Heart left ventricle (tissue), 16 donors: ENCODE measurements around the gene CHCHD3. TPM values are rescaled to one million over a fixed set of nuclear protein-coding genes. Genes with fewer than 3 reads are reported as not detected.

ENCODE experiments used
- ATAC-seq, 4 donors: fragments of 200-7000 bp; cut with Tn5 transposase; one replicate each; pipeline ENCODE4 v1.9.1; 2020 to 2022; ENCODE audit warnings: moderate library complexity in 4 of 4, mild to moderate bottlenecking in 3 of 4, moderate number of reproducible peaks in 1 of 4
- DNase-seq, 5 donors: peaks; one replicate each; pipeline ENCODE4 v3.0.0-alpha.2; 2020
- H3K27ac ChIP-seq, 12 donors: fragments of 200-600 bp; sonication (generic) in 4 of 12; one replicate each; pipeline versions ENCODE4 v1.5.0 to v1.8.0; 2016 to 2022; ENCODE audit warnings: mild to moderate bottlenecking in 2 of 12
- H3K27me3 ChIP-seq, 9 donors: fragments of 200-600 bp; sonication (generic) in 2 of 9; one replicate each; pipeline versions ENCODE4 v1.5.1 to v1.8.0; 2016 to 2022; ENCODE audit warnings: mild to moderate bottlenecking in 3 of 9
- H3K36me3 ChIP-seq, 9 donors: fragments of 200-600 bp; sonication (generic) in 2 of 9; one replicate each; pipeline versions ENCODE4 v1.5.0 to v1.8.0; 2018 to 2022; ENCODE audit warnings: mild to moderate bottlenecking in 2 of 9
- H3K4me1 ChIP-seq, 12 donors: fragments of 200-600 bp; sonication (generic) in 4 of 12; one replicate each; pipeline versions ENCODE4 v1.5.0 to v1.8.0; 2016 to 2022; ENCODE audit warnings: mild to moderate bottlenecking in 3 of 12
- H3K4me3 ChIP-seq, 12 donors: fragments of 200-600 bp; sonication (generic) in 4 of 12; one replicate each; pipeline versions ENCODE4 v1.5.0 to v1.8.0; 2017 to 2022; ENCODE audit warnings: mild to moderate bottlenecking in 9 of 12, moderate library complexity in 4 of 12
- H3K9me3 ChIP-seq, 12 donors: fragments of 200-600 bp; sonication (generic) in 4 of 12; one replicate each; pipeline versions ENCODE4 v1.5.0 to v1.8.0; 2016 to 2022; ENCODE audit warnings: mild to moderate bottlenecking in 1 of 12
- POLR2A ChIP-seq, 2 donors: fragments of 450-650 bp; IDR thresholded peaks; one replicate each; pipeline ENCODE4 v1.6.1; 2017; ENCODE audit warnings: antibody characterized with exemption in 2 of 2, mild to moderate bottlenecking in 2 of 2, moderate library complexity in 2 of 2
- WGBS, 4 donors: extraction: QIAGEN DNeasy Blood & Tissue Kit in 2 of 4; methylation state at CpG; one replicate each; pipeline versions ENCODE4 v1.1.5 to v1.1.7; 2013 to 2018; 5-methylcytosine and 5-hydroxymethylcytosine counted together
- intact Hi-C, 10 donors: fragments of 100-400 bp; cut with DNase I; formaldehyde crosslinking; loops; one replicate each; pipeline versions ENCODE4 v1.11.1 to v1.14.2; 2022
- polyA plus RNA-seq, 2 donors: library from polyadenylated mRNA; stranded (reverse); fragments of 200-250 nt; gene quantifications; one replicate each; pipeline ENCODE4 v1.2.3, GENCODE V29; 2013
- total RNA-seq, 9 donors: library from RNA; depleted of rRNA in 2 of 9; stranded (reverse); fragments of >200 nt in 2 of 9; fragmentation: NEBNext Ultra II Directional in 3 of 9; extraction: Animal tissue kit (Norgen Biotek cat#: 25700) in 3 of 9; gene quantifications; one replicate each; pipeline versions ENCODE4 v1.1.0 to v1.2.4, GENCODE V29; 2016 to 2023
- TF ChIP-seq, protein P1 (sequence below), 12 donors: fragments of 200-600 bp; sonication (generic) in 4 of 12; IDR thresholded peaks; one replicate each; pipeline versions ENCODE4 v1.5.0 to v1.8.0; 2018 to 2022; ENCODE audit warnings: antibody characterized with exemption in 12 of 12, mild to moderate bottlenecking in 5 of 12
- donor health status: ischemic (EF 13 %, LVEDD 7.1; RV severe dilation, severe dysfunction).
- donor health status: healthy with polysubstance abuse.
- donor health status: DM: no; HTN: yes; CAD: no.
- donor health status: DM: no; HTN: no; CAD: no.
- donor health status: ischemic (EF 25% LVEDD 6.9; RV normal size, moderate dysfunction).
- donor health status: ischemic (EF 25% LVEDD 5.7; RV mildly dilated, moderate dysfunction).
- donor health status: healthy.
- donor health status: DM: yes; HTN: yes; CAD: no.
- donor health status: ischemic (EF 35%, LVEDD 5.7; RV mildly dilated, moderate dysfunction).
- donor health status: nonischemic (EF 11% LVEDD 7.7; RV severe dilation, severe dysfunction).
- donor health status: DM: yes; HTN: yes; CAD: no.
- donor health status: PGD.
- donor health status: ischemic (EF 29% LVEDD 5.4; RV normal size, mild dysfunction).
- donor health status: nonischemic (EF 23%, LVEDD 6.1; RV moderate dilation, normal function).

The CHCHD3 gene
- total and polyA plus RNA-seq, 11 donors, result 92.9 to 197 (median 176) TPM

- 92 to 98% (median 95%) methylated on average over 5 of the region's 5 CpGs for WGBS, 4 donors
- no peak for ATAC-seq
These were observed 212.6 kb downstream of the CHCHD3 start for GRCh38 chr7:132869166-132869861.

DNA sequence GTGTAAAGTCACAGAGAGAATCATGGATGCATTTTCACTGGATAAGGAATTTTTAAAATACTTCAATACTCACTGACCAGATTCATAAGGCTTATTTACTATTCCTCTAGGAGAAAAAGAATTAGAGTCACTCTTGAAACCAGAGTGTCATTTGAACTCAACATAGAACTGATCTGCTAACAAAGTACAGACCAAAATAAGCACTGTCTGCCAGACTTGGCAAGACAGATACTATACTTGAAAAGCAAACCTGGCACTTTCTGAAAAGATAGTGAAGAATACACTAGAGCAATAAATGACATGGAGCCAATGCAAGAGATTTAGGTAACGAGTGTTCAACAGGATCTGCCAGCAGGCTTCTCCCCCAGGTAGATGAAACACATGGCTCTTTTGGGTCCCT, 215.3 kb downstream of the CHCHD3 start:
- ATAC-seq, result peak; percentile 63 to 72 (median 68)
- H3K4me1 ChIP-seq, result peaks cover 7 to 34% (median 18%) of the 10 kb centered on the region in 12 donors
- TF ChIP-seq, protein P1, sequence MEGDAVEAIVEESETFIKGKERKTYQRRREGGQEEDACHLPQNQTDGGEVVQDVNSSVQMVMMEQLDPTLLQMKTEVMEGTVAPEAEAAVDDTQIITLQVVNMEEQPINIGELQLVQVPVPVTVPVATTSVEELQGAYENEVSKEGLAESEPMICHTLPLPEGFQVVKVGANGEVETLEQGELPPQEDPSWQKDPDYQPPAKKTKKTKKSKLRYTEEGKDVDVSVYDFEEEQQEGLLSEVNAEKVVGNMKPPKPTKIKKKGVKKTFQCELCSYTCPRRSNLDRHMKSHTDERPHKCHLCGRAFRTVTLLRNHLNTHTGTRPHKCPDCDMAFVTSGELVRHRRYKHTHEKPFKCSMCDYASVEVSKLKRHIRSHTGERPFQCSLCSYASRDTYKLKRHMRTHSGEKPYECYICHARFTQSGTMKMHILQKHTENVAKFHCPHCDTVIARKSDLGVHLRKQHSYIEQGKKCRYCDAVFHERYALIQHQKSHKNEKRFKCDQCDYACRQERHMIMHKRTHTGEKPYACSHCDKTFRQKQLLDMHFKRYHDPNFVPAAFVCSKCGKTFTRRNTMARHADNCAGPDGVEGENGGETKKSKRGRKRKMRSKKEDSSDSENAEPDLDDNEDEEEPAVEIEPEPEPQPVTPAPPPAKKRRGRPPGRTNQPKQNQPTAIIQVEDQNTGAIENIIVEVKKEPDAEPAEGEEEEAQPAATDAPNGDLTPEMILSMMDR (IDR thresholded peaks at IDR 0.05), result no peak
- TF ChIP-seq POLR2A (IDR thresholded peaks at IDR 0.05), result no peak
- H3K27ac ChIP-seq, result peak overlapping the region in 7 of 12 donors; percentile 16 to 70 (median 50)
- no peak for DNase-seq
- H3K27me3 ChIP-seq, result no peaks in the 10 kb centered on the region
- no peak overlapping the region for H3K4me3 ChIP-seq
- H3K36me3 ChIP-seq, result no peaks in the 10 kb centered on the region
- intact Hi-C loops, result no loop called here
- peaks cover 0 to 9% (median 0%) of the 10 kb centered on the region in 12 donors for H3K9me3 ChIP-seq
- 45 to 71% (median 59%) methylated on average over 1 of the region's 1 CpG for WGBS, 4 donors

More at GRCh38 chr7:132869166-132869861, 212.6 kb downstream of the CHCHD3 start:
- Histone ChIP-seq H3K4me1 (peaks cover 7 to 28% (median 18%) of the 10 kb centered on the region in 12 donors), H3K9me3 (no peaks in the 10 kb centered on the region), H3K36me3 (no peaks in the 10 kb centered on the region), H3K27ac (no peak overlapping the region), H3K4me3 (no peak overlapping the region), H3K27me3 (no peaks in the 10 kb centered on the region)
- TF ChIP-seq POLR2A (IDR thresholded peaks at IDR 0.05), result no peak
- TF ChIP-seq, protein P1 (IDR thresholded peaks at IDR 0.05), result no peak
- intact Hi-C loops, result no loop called here
- DNase-seq, result no peak

GRCh38 chr7:132866144-132866531, 215.8 kb downstream of the CHCHD3 start:
- Histone ChIP-seq H3K27ac (peak overlapping the region in 9 of 12 donors; percentile 19 to 71 (median 53)), H3K36me3 (no peaks in the 10 kb centered on the region), H3K9me3 (peaks cover 0 to 9% (median 0%) of the 10 kb centered on the region in 12 donors), H3K27me3 (no peaks in the 10 kb centered on the region), H3K4me1 (peaks cover 7 to 34% (median 18%) of the 10 kb centered on the region in 12 donors), H3K4me3 (no peak overlapping the region)
- WGBS, 4 donors, result 42 to 54% (median 48%) methylated on average over 2 of the region's 2 CpGs
- peak; percentile 56 to 71 (median 60) for ATAC-seq
- no peak for DNase-seq
- intact Hi-C loops, result no loop called here
- TF ChIP-seq, protein P1 (IDR thresholded peaks at IDR 0.05), result no peak
- no peak for TF ChIP-seq POLR2A (IDR thresholded peaks at IDR 0.05)

DNA sequence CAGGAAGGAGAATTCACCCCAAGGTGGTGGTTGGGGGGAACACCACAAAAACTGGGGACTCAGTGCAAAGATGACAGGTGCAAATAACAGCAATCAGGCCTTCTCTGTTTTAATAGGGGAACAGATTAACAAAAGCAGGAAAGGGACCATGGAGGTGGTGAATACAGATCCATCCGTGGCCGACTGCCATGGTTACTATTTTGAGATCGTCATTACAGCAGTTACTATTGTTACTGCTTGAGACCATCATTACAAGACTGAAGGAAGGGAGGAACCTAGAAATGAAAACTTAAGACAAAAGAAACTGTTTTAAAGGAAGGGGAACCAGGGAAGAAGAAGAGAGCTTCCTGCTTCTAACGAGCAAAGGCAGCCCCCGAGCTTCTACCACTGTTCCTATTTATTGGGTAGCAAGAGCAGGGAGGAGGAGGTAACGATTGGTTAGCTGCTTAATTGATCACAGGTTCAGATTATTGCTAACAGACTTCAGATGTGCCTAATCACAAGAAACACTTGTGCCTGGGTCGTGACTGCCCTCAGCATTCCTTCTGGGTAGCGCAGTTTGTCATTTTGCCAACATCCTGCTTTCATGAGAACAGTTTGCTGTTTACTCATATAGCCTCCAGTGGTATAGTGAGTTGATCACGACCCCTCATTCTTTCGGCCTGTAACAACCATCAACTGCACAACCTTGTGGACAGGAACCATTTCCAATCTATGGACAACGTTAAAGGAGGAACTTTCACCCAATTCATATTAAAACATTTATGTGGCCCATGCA, 216.3 kb downstream of the CHCHD3 start:
- TF ChIP-seq POLR2A (IDR thresholded peaks at IDR 0.05), result no peak
- TF ChIP-seq, protein P1 (IDR thresholded peaks at IDR 0.05), result no peak
- no peaks in the 10 kb centered on the region for H3K27me3 ChIP-seq
- peak overlapping the region in 10 of 12 donors; percentile 5 to 71 (median 52) for H3K27ac ChIP-seq
- peaks cover 7 to 34% (median 18%) of the 10 kb centered on the region in 12 donors for H3K4me1 ChIP-seq
- 32 to 42% (median 39%) methylated on average over 11 of the region's 11 CpGs for WGBS, 4 donors
- H3K36me3 ChIP-seq, result no peaks in the 10 kb centered on the region
- intact Hi-C loops, result no loop called here
- H3K4me3 ChIP-seq, result peak overlapping the region in 1 of 12 donors; percentile 10
- peaks cover 0 to 9% (median 0%) of the 10 kb centered on the region in 12 donors for H3K9me3 ChIP-seq
- ATAC-seq, result peak; percentile 72 to 85 (median 82)
- peak in 4 of 5 donors; percentile 29 to 52 (median 47) for DNase-seq
